H9 (cell line): ENCODE data around the gene OR5H6. TPM values are rescaled to one million over a fixed set of nuclear protein-coding genes. Genes with fewer than 3 reads are reported as not detected.

Source experiments
- DNase-seq: peaks from one replicate; pipeline ENCODE4 v3.0.0-alpha.2; 2017
- H2AFZ ChIP-seq: one replicate; pipeline ENCODE4 v1.6.1; 2013; ENCODE audit warnings: mild to moderate bottlenecking, low read length, control low read depth, moderate library complexity
- H2AK5ac ChIP-seq: 2 replicates; pipeline ENCODE4 v1.6.1; 2013; ENCODE audit warnings: low read length, control low read depth, mixed read lengths; ENCODE audit not compliant: insufficient read length
- H2BK120ac ChIP-seq: one replicate; pipeline ENCODE4 v1.6.1; 2013; ENCODE audit warnings: low read depth, mild to moderate bottlenecking, low read length, control low read depth, inconsistent platforms; ENCODE audit not compliant: poor library complexity, severe bottlenecking
- H2BK12ac ChIP-seq: 2 replicates; pipeline ENCODE4 v1.6.1; 2013; ENCODE audit warnings: low read length, control low read depth, mixed read lengths, low read depth; ENCODE audit not compliant: insufficient read length
- H2BK15ac ChIP-seq: 2 replicates; pipeline ENCODE4 v1.6.1; 2013; ENCODE audit warnings: low read depth, low read length, control low read depth
- H2BK20ac ChIP-seq: one replicate; pipeline ENCODE4 v1.6.1; 2013; ENCODE audit warnings: low read depth, mild to moderate bottlenecking, low read length, control low read depth, inconsistent platforms; ENCODE audit not compliant: poor library complexity, severe bottlenecking
- H2BK5ac ChIP-seq: 2 replicates; pipeline ENCODE4 v1.6.1; 2013; ENCODE audit warnings: low read length, control low read depth, mixed read lengths; ENCODE audit not compliant: insufficient read length
- H3K14ac ChIP-seq: 2 replicates; pipeline ENCODE4 v1.6.1; 2013; ENCODE audit warnings: low read length, control low read depth; ENCODE audit not compliant: insufficient read depth
- H3K18ac ChIP-seq: 2 replicates; pipeline ENCODE4 v1.6.1; 2013; ENCODE audit warnings: low read depth, mild to moderate bottlenecking, mixed read lengths, low read length, control low read depth; ENCODE audit not compliant: insufficient read length
- H3K23ac ChIP-seq: 2 replicates; pipeline ENCODE4 v1.6.1; 2013; ENCODE audit warnings: low read length, control low read depth, mixed read lengths, low read depth; ENCODE audit not compliant: insufficient read length
- H3K23me2 ChIP-seq: 2 replicates; pipeline ENCODE4 v1.6.1; 2013; ENCODE audit warnings: low read depth, mild to moderate bottlenecking, mixed read lengths, low read length, control low read depth; ENCODE audit not compliant: insufficient read length, poor library complexity, severe bottlenecking
- H3K27ac ChIP-seq: 2 replicates; pipeline ENCODE4 v1.5.1; 2013; ENCODE audit warnings: low read length, control low read depth, mixed read lengths, low read depth; ENCODE audit not compliant: insufficient read length
- H3K27me3 ChIP-seq: 2 replicates; pipeline ENCODE4 v1.6.1; 2013; ENCODE audit warnings: low read length, control low read depth, inconsistent platforms; ENCODE audit not compliant: insufficient read depth
- H3K4ac ChIP-seq: 2 replicates; pipeline ENCODE4 v1.6.1; 2013; ENCODE audit warnings: low read depth, mild to moderate bottlenecking, control low read depth, inconsistent platforms, low read length, moderate library complexity
- H3K4me1 ChIP-seq: 2 replicates; pipeline ENCODE4 v1.6.1; 2013; ENCODE audit warnings: low read length, control low read depth, inconsistent platforms; ENCODE audit not compliant: insufficient read depth
- H3K4me2 ChIP-seq: 2 replicates; pipeline ENCODE4 v1.6.1; 2013; ENCODE audit warnings: low read length, control low read depth, mixed read lengths; ENCODE audit not compliant: insufficient read length, insufficient read depth
- H3K56ac ChIP-seq: 2 replicates; pipeline ENCODE4 v1.6.1; 2013; ENCODE audit warnings: low read depth, mild to moderate bottlenecking, mixed read lengths, low read length, control low read depth; ENCODE audit not compliant: insufficient read length
- H3K79me1 ChIP-seq: 2 replicates; pipeline ENCODE4 v1.6.1; 2013; ENCODE audit warnings: low read depth, mild to moderate bottlenecking, moderate library complexity, low read length, control low read depth, inconsistent platforms; ENCODE audit not compliant: insufficient read depth, poor library complexity, severe bottlenecking
- H3K79me2 ChIP-seq: 2 replicates; pipeline ENCODE4 v1.6.1; 2013; ENCODE audit warnings: low read length, control low read depth, inconsistent platforms; ENCODE audit not compliant: insufficient read depth
- H3K9ac ChIP-seq: 2 replicates; pipeline ENCODE4 v1.6.1; 2013; ENCODE audit warnings: low read length, control low read depth, mixed read lengths; ENCODE audit not compliant: insufficient read length; ENCODE audit errors: extremely low read depth
- H3K9me3 ChIP-seq: one replicate; pipeline ENCODE4 v1.6.1; 2013; ENCODE audit warnings: low read depth, low read length, inconsistent platforms; ENCODE audit not compliant: control insufficient read depth
- H3T11ph ChIP-seq: one replicate; pipeline ENCODE4 v1.6.1; 2013; ENCODE audit warnings: mild to moderate bottlenecking, low read length, control low read depth, inconsistent platforms
- H4K20me1 ChIP-seq: one replicate; pipeline ENCODE4 v1.6.1; 2013; ENCODE audit not compliant: control insufficient read depth, insufficient read length, insufficient read depth
- H4K5ac ChIP-seq: 2 replicates; pipeline ENCODE4 v1.6.1; 2013; ENCODE audit warnings: low read depth, mild to moderate bottlenecking, mixed read lengths, low read length, control low read depth; ENCODE audit not compliant: insufficient read length
- H4K8ac ChIP-seq: replicated peaks from 2 replicates; pipeline ENCODE4 v1.6.1; 2013; ENCODE audit warnings: low read length, control low read depth, mixed read lengths, low read depth; ENCODE audit not compliant: insufficient read length
- H4K91ac ChIP-seq: 2 replicates; pipeline ENCODE4 v1.6.1; 2013; ENCODE audit warnings: low read depth, mild to moderate bottlenecking, moderate library complexity, mixed read lengths, low read length, control low read depth; ENCODE audit not compliant: insufficient read length
- H3K27ac Mint-ChIP-seq, 3 experiments: 2 replicates in 2 of 3; 3 replicates in 1 of 3; pipeline ENCODE4 v1.8.0; 2020 to 2021; ENCODE audit warnings: mixed read lengths in 3 of 3, mild to moderate bottlenecking in 1 of 3, moderate library complexity in 1 of 3
- H3K27me3 Mint-ChIP-seq: 2 replicates; pipeline ENCODE4 v1.8.0; 2021; ENCODE audit warnings: low read depth, mild to moderate bottlenecking, moderate library complexity, mixed read lengths
- H3K36me3 Mint-ChIP-seq, 3 experiments: 2 replicates in 2 of 3; 3 replicates in 1 of 3; pipeline ENCODE4 v1.8.0; 2020 to 2021; ENCODE audit warnings: low read depth in 3 of 3, mixed read lengths in 3 of 3; ENCODE audit not compliant: insufficient read depth in 1 of 3
- H3K4me1 Mint-ChIP-seq, 2 experiments: 2 replicates each; pipeline ENCODE4 v1.8.0; 2020; ENCODE audit warnings: mixed read lengths in 2 of 2
- H3K4me3 Mint-ChIP-seq, 2 experiments: 2 replicates in 1 of 2; 3 replicates in 1 of 2; pipeline ENCODE4 v1.8.0; 2020 to 2021; ENCODE audit warnings: mild to moderate bottlenecking in 2 of 2, mixed read lengths in 2 of 2, moderate library complexity in 1 of 2
- H3K9me3 Mint-ChIP-seq, 2 experiments: 2 replicates in 1 of 2; 3 replicates in 1 of 2; pipeline ENCODE4 v1.8.0; 2020; ENCODE audit warnings: mild to moderate bottlenecking in 2 of 2, mixed read lengths in 2 of 2, moderate library complexity in 1 of 2
- CTCF ChIP-seq: fragments of 200-600 bp; sonication (generic); conservative IDR thresholded peaks from 3 replicates; pipeline ENCODE4 v1.8.0; 2021; ENCODE audit warnings: antibody characterized with exemption, mild to moderate bottlenecking
- total RNA-seq: library from RNA; stranded (reverse); gene quantifications from 2 replicates; pipeline ENCODE4 v1.2.1, GENCODE V29; 2021

Gene OR5H6
- total RNA-seq, 1 experiment from 2014 or later, result not detected

- H4K8ac ChIP-seq, result no peak overlapping the region
- H3K27ac Mint-ChIP-seq, result no peak overlapping the region
- no peak overlapping the region for H3K27ac ChIP-seq
- H2BK20ac ChIP-seq, result no peak overlapping the region
- no peak overlapping the region for H3K4me2 ChIP-seq
- H3K9me3 Mint-ChIP-seq, result peaks cover 0 to 9% of the 10 kb centered on the region in 2 experiments; a peak in 2 of 5 replicates
- no peaks in the 10 kb centered on the region for H4K20me1 ChIP-seq
- no peak overlapping the region for H3K4me3 Mint-ChIP-seq
- H2BK5ac ChIP-seq, result no peak overlapping the region
- H2AK5ac ChIP-seq, result no peak overlapping the region
- DNase-seq, result no peak
- no peaks in the 10 kb centered on the region for H3K79me2 ChIP-seq
- no peak overlapping the region for H2BK15ac ChIP-seq
- H3K23ac ChIP-seq, result no peak overlapping the region
- no peak overlapping the region for H3K4ac ChIP-seq
- peaks cover 2 to 10% (median 3%) of the 10 kb centered on the region in 3 experiments; a peak in 4 of 7 replicates for H3K36me3 Mint-ChIP-seq
- H3K14ac ChIP-seq, result no peak overlapping the region
- H3K9me3 ChIP-seq, result no peaks in the 10 kb centered on the region
- no peak overlapping the region for H3K9ac ChIP-seq
- no peak overlapping the region for H2BK12ac ChIP-seq
- peaks cover 2% of the 10 kb centered on the region; the same call in 1 of the 2 replicates for H3K4me1 ChIP-seq
- H3K18ac ChIP-seq, result no peak overlapping the region
- H4K5ac ChIP-seq, result no peak overlapping the region
- H3K23me2 ChIP-seq, result no peaks in the 10 kb centered on the region
- peaks cover 25 to 32% of the 10 kb centered on the region in 2 experiments for H3K4me1 Mint-ChIP-seq
- no peak for TF ChIP-seq CTCF
- H3K27me3 Mint-ChIP-seq, result no peaks in the 10 kb centered on the region
- no peak overlapping the region for H3K56ac ChIP-seq
- H3K79me1 ChIP-seq, result no peaks in the 10 kb centered on the region
- H4K91ac ChIP-seq, result no peak overlapping the region
- H3T11ph ChIP-seq, result no peak overlapping the region
- no peaks in the 10 kb centered on the region for H3K27me3 ChIP-seq
- H2BK120ac ChIP-seq, result no peak overlapping the region
- H2AFZ ChIP-seq, result no peak overlapping the region
Measured at GRCh38 chr3:98240131-98240530, 23.9 kb upstream of the OR5H6 start.
